ENCODE results near the gene ZNF273.
"Not testable (repeated sequence)": the region's sequence is repeated elsewhere in the genome, so short reads cannot be mapped to it uniquely, and the experiment has no call there.

The ZNF273 gene

GRCh38 chr7:64947252-64948000 lies 44.4 kb downstream of the ZNF273 start:
- DNase-seq = no peak

DNA sequence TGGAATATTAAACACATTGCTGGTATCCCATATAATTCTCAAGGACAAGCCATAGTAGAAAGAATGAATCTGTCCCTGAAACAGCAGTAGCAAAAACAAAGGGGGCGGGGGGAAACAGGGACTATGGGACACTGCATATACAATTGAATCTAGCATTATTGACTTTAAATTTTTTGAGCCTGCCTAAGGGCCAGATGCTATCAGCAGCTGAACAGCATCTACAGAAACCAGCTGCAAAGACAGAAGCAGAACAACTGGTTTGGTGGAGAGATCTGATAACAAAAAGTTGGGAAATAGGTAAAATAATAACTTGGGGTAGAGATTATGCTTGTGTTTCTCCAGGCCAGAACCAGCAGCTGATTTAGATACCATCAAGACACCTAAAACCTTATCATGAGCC lies 45.7 kb downstream of the ZNF273 start:
- DNase-seq = not testable (repeated sequence)

DNA sequence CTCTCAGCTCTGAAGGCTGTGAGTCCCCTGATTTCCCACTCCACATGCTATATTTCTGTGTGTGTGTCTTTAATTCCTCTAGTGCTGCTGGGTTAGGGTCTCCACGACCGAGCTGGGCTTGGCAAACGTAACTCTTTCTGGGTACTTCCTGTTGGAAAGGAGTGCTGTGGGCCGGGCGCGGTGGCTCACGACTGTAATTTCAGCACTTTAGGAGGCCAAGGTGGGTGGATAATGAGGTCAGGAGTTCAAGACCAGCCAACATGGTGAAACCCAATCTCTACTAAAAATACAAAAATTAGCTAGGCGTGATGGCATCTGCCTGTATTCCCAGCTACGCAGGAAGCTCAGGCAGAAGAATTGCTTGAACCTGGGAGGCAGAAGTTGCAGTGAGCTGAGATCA lies 47.6 kb downstream of the ZNF273 start:
- DNase-seq = not testable (repeated sequence)

- DNase-seq = no peak
These were observed 48.3 kb downstream of the ZNF273 start for GRCh38 chr7:64951250-64951848.

DNA sequence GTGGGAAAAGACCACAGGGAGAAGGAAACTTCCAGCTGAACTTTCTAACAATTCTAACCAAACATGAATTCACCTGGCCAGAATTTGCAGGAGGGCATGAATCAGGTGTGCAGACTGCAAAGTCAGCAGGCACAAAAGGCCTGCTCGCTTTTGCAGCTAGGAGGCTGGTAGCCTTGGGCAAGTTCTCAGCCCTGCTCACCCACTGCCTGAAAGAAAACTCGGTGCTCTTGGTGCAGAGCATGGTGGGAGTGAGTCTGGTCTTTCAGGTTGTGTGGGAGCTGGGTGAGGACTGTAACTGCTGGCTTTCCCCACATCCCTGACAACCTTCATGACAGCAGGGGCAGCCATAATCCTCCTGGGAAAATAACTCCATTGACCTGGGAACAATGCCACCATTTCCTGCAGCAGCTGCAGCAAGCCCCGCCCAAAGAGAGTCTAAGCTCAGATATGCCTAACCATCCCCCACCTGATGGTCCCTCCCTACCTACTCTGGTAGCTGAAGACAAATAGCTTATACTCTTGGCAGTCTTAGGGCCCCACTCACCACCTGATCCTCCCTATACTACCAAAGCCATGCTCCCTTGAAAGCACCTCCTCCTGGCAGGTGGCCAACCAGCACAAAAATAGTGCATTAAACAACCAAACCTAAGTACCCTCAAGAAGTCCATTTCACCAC lies 56.1 kb downstream of the ZNF273 start:
- no peak for DNase-seq

- DNase-seq = no peak
These were observed 62.5 kb downstream of the ZNF273 start for GRCh38 chr7:64965594-64965993.

GRCh38 chr7:64978497-64979203 lies 75.6 kb downstream of the ZNF273 start:
- no peak for DNase-seq
